Frontal cortex (tissue), 4 donors: ENCODE data around the gene HS3ST5. TPM values are rescaled to one million over a fixed set of nuclear protein-coding genes. Genes with fewer than 3 reads are reported as not detected.
A peak's percentile ranks its signal among the peaks of the same experiment; 100 is the strongest.

Experiments used
- DNase-seq, 2 donors: peaks; one replicate each; pipeline ENCODE4 v3.0.0; 2012; ENCODE audit warnings: low spot score in 2 of 2
- FAIRE-seq: peaks from 2 replicates; lab custom pipeline; 2012; peaks lifted over from hg19 to GRCh38; lab: Jason Lieb, UNC
- total RNA-seq: library from RNA; depleted of rRNA; stranded (reverse); fragments of >200 nt; gene quantifications from one replicate; pipeline ENCODE4 v1.2.3, GENCODE V29; 2014
- donor health status: control.
- donor health status: control.
- donor health status: control.

HS3ST5 gene
- total RNA-seq, 1 donor from 2014 or later, result 13.9 TPM

DNA sequence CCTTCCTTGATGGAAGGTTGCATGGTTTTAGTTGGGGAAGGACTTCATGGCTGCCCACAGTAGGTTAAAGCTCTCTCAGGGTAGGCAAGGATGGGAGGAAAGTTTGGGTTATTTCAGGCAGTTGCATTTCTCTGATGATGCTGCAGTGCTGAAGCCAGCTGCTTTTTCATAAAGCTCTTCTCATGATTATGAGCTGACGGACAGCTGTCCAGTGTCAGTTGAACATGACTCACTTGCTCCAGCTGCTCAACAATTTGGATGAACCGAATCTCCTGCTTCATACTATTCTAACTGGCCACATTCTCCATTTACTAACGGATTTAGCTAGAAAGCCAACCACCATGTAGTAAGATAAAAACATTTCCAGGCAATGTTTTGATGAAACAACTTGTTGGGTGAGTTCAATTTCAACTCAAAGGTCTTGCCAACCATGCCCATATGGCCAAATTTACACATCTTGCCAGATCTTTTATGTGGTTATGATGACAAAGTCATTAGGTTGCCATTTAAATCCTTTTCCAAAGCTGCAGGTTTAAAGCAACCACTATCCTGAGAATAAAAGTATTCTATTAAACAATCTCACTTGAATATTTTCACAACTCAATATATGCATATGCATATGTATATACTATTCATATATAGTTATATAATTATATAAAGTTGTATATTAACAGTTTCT, 125.9 kb downstream of the HS3ST5 start:
- DNase-seq, result no peak
- FAIRE-seq, result peak; percentile 19

DNA sequence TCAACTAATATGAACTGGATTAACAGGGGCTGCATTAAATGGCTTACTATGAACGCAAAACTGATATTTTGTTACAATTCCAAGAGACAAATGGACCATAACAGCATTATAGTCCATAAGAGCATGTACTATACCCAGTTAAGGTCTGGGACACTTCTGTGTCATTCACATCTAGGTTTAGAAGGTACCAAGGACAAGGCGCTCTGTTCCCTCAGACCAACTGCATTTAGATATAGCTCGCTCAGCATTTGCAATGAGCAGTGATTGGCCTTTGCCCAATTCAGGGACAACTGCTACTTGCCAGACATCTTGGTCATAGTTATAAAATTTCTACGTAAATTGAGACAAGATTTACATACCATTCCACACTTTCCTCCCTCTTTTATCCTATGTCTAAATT, 132.4 kb downstream of the HS3ST5 start:
- FAIRE-seq (no peak), DNase-seq (no peak)

DNA sequence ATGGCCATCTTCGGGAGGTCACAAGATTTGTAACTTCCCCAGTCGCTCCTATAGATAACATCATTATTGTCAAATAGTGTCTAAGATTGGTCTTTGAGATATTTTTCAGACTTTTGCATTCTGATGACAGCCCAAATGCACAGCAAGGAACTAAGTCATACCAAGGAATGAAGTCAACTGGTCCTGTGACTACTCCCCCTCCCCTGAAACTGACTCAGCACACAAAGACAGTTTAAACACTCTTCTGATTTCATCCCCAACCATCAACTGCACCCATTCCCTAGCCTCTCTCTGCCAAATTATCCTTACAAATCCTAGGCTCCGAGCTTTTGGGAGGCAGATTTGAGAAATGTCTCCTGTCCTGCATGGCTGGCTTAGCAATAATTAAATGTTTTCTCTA, 139.4 kb downstream of the HS3ST5 start:
- FAIRE-seq (no peak), DNase-seq (no peak)

DNA sequence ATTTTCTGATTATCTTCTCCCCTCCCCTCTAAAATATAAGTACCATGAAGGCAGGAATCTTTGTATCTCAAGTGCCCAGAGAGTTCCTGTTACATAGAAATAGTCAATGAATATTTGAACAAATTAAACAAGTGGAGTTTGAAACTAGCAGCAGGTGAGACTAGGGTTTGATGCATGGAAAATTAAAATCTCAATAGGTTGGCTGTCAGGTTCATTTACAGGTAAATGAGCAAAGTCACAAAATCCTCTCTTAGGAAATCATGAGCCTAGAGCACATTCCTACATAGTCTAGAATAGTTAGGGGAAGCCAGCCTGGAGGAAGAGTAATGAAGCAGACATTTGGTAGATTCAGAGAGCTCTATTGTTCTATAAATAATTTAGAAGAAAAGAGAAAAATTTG, 140.4 kb downstream of the HS3ST5 start:
- DNase-seq (no peak), FAIRE-seq (no peak)

DNA sequence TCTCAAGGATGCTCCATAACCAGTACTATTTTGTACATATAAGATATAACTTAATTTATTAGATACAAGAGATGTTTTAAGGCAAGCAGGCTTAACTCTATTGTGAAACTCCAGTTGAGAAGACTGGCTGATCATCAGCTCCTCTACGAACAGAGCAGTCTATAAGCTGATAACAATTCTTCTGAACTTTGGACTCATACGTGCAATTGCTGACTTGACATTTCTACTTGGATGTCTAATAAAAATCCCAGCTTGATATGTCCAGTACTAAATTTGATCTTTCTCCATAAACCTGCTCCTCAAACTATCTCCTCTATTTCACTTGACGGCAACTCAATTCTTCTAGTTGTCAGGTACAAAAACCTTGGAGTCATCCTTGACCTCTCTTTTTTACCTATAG, 141.9 kb downstream of the HS3ST5 start:
- DNase-seq (no peak), FAIRE-seq (no peak)

DNA sequence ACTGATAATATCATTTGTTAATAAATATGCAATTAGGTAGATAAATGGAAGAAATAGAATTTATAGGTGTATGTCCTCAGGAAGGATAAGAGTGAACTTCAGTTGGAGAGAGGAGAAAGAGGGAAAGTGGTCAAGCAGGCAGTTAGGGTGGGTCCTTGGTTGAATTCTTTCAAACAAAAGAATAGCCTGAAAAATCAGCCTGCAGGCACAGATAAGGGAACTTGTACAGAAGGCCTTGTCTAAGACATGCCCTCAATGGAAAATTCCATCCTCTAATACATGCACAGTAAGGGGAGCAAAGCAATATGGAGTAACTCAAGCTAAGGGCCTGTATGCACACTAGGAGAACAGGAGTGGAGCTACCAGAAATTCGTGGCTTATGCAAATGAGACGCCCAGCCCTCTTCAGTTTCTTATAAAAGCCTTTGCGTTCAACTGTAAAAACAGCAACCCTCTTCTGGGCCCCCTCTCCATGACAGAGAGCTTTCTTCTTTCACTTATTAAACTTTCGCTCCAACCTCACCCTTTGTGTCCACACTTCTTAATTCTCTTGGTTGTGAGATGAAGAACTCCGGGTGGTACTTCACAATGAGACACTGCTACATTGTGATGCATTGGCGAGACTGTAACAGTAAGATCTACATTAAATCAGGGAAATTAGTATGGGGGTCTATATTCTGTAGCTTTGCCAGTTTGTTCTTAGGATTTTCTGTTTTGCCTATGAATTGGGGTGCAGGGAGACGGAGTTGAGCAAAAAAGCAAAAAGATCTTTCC, 147.0 kb downstream of the HS3ST5 start:
- DNase-seq (no peak), FAIRE-seq (no peak)

DNA sequence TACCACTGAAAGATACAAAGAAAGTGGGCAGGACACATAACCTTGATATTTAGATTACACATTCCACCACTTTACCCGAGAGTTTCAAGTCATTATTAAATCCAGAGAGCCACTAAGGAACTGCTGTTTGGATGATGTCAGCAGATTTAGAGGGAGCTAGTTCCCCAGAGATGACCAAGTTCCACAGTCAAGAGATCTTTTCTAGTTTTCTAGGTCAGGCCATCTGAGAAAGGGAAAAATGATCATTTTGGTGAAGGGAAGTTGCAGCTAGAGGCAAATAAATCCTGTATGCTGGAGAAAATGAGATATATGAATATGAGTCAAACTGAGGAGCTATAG, 147.8 kb downstream of the HS3ST5 start:
- DNase-seq (no peak), FAIRE-seq (no peak)

DNA sequence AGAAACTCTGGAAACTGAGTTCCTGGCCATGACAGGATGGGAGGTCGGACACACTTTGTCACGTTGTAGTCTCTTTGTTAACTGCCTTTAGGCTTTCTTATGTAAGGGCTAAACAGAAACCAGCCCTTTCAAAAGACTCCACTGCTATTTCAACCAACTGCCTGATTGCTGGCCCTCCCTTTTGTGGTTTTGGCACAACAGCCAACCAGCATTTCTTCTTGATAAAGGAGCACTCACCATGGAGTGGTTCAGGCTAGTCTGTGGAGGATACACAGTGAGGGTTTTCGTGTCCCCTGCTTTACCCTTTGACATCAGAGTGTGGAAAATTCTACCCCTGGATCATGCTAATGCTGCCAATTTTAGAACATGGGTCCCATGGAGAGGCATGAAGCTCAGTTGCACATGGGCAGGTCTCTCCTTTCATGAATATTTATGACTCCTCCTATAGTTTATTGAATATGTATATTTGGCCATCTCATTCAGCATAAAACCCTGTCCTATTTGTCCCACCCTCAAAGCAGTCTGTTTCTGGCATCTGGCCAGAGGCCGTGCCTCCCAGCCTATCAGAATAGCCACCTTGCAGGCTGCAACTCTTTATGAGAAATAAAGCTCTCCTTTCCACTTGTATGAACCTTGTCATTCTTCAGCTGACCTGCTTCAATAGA, 148.3 kb downstream of the HS3ST5 start:
- DNase-seq, result no peak
- no peak for FAIRE-seq

DNA sequence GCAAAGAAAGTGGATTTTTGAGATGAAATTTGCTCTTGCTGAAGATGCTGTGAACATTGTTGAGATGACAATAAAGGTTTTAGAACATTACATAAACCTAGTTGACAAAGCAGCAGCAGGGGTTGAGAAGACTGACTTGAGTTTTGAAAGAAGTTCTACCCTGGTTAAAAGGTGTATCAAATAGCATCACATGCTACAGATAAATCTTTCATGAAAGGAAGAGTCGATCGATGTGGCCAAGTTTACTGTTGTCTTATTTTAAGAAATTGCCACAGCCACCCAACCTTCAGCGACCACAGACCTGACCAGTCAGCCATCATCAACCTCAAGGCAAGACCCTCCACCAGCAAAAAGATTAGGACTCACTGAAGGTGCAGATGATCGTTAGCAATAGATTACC, 155.3 kb downstream of the HS3ST5 start:
- DNase-seq (no peak), FAIRE-seq (no peak)

DNA sequence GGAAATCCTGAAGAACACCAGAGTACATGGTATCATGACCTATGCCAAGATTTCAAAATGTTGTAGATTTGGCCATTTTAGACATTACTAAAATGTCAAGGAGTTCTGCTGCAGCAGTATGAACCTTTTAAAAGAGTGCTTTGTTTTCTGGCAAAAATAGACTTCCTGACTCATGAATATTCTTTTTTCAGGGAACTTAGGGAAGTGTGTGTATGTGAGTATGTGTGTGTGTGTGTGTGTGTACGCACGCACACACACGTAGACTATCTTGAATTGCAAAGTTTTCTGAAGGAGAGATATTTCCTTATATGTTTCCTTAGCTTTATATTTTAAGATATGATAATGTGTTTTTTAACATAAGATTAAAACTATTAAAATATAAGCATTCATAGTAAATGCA, 161.2 kb downstream of the HS3ST5 start:
- FAIRE-seq (no peak), DNase-seq (no peak)

DNA sequence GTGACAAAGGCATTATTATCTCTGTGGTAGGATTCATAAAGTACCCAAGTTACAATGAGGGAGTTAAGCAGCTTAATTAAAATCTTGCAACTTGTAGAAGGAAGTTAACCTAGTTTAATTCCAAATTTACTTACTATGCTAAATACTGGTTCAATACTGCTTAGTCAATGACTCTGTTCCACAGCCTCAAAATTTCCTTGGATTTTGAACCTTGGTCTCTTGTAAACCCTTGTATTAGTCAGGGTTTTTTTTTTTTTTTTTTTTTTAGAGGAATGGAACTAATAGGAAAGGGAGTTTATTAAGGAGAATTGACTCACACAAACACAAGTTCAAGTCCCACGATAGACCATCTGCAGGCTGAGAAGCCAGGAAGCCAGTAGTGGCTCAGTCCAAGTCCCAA, 163.4 kb downstream of the HS3ST5 start:
- DNase-seq, result no peak
- FAIRE-seq, result no peak

DNA sequence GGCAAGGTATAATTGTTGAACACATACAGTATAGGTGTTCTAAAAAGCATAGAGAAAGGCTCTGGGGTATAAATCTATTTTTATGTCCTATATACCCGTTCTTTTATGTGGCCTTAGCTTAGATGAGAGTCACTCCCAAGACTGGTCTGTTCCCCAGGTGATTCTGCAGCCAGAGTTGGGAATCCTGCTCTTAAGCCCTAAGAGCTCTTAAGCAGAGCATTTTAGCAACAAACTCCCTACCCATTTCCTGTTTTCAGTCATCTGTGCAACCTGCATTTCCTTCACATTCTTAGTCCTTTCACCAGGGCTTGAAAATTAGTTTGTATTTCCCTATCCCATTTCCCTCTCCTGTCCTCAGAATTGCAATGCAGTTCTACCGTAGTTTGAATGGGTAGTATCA, 166.1 kb downstream of the HS3ST5 start:
- FAIRE-seq (no peak), DNase-seq (no peak)

DNA sequence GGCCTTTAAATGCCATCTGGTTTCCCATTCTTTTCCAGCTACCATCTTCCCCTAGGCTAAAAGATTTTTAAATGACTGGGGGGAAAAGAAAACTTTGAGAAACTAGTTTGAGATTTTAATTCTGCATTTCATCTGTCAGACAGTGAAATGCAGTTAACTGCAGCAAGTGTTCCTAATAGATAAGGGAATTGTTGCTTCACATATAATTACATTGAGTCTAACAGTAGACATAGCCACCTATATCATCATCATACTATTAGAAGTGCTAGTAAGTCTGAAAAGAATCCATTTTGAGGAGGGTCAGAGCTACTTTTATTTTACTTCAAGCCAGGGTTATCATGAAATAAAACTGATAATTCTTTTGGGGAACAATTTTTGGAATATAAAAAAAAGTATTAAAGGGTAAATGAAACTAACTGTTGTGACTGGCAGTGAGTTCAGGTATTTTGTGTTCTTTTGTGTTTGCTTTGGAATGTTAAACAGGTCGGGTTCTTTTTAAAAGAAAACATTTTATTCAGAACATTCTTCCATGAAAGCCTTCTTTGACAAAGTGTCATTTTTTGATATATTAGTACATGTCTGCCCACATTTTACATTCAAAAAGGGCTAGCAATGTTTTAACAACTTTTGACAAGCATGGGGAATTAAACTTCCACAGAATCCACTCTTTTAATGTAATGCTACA, 170.1 kb downstream of the HS3ST5 start:
- FAIRE-seq, result no peak
- no peak for DNase-seq

DNA sequence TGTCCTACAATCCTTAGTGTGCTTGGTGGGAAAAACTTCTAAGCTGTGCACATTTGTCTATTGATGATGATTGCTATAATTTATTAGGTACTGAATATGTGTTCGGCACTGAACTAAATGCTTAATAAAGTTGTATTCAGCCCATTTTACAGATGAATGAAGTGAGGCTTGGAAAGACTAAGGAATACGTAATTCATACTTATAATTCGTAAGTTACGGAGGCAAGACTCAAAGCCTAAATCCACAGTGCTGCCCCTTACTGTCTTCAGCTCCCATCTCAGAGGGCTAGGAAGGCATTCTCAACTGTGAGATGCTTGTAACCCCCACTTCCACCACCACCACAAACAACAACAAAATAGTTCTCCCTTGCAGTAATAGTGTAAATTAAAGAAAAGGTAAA, 171.3 kb downstream of the HS3ST5 start:
- FAIRE-seq (no peak), DNase-seq (no peak)

DNA sequence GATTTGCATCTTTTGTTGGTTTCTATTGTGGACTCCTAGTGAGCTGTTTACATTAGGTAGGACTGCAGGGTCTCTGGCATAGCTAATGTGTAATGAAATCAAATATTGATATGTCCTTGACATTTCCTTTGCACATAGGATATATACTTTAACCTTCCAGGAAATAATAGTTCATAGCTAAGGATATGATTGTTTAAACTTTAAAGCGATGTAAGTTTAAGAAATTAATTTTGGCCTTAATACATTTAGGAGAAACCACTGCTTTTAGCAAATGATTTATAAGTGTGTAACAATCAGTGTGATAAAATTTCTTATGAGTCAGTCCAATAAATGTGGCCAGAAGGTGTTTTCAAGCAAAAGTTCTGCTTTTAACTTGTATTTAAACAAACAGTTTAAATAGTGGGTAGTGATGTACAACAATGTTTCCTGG, 171.8 kb downstream of the HS3ST5 start:
- FAIRE-seq, result no peak
- DNase-seq, result no peak

DNA sequence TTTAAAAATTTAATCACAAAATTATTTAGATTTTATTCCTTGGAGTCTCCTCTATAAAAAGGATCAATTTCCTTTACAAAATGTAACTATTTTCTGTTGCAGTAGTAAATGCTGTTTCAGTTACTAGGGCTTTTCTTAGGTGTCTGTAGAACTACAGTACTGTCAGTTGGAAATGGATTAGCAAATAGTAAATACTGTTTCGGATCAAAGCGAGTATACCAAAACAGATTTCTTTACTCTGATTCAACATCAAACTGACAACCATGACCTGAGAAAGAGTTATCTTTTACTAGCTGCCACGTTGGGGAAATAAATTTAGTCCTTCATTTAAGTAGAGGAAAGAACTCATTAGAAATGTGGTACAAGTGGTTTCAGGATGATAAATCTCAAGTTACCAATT, 172.5 kb downstream of the HS3ST5 start:
- DNase-seq, result no peak

DNA sequence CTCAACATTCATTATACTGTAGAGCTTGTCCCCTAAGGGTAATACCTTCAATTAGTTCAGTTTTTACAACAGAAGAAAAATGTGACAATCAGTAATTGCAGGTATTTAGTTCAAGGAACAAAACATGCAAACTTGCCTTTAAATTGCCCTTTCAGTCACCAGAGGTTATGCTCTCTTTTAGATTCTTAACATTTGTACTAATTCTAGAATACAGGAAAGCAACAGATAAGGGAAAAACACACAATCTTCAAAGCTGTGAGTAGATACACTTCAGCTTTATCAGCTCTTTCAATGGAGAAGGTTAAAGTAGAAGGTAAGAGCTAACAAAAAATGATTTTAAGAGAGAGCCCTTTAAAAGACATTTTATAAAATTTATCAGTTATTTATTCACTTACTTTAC, 173.1 kb downstream of the HS3ST5 start:
- DNase-seq (no peak), FAIRE-seq (no peak)

More for the DNA sequence above, 172.5 kb downstream of the HS3ST5 start:
- FAIRE-seq, result no peak

DNA sequence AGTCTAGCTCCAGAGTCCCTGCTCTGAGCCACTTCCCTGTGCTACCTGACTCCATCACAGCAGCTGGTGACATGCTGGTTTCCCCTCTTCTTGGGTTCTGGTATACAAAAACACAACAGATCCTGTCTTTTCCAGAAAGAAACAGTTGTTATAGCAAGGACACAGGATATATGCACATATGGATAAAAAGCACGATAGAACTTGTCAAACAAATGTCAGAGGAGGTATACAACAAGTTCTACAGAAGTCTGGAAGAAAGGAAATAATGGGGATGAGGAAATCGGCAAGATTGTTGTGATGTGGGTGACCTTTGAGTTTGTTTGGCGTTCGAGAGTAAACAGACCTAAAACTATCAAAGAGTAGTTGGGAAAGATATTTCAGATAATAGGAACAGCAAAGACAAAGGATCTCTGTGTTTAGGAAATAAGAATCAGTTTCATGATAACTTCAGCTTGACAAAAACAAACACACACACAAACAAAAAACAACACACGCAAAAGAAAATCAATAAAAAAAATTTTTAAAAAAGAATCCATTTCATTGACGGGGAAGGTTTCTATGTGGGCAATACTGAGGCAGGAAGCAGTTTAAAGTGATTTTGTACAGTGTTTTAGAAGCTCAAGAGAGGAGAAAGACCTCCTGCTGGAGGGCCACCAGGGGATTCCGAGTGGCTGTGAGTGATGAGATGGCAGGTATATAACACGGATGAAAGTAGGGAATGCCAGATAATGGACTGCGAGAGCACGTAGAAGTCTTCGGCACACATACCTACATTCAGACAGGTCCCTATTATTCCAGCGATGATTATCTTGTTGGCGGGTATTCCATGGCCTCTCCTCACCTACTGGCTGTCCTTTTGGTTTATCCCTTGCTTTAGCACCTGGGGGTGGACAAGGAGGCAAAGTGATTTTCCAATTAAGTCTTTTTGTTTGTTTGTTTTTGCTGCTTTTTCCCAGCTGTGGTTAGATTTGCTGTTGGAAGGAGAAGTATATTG, 174.9 kb downstream of the HS3ST5 start:
- FAIRE-seq (no peak), DNase-seq (no peak)

DNA sequence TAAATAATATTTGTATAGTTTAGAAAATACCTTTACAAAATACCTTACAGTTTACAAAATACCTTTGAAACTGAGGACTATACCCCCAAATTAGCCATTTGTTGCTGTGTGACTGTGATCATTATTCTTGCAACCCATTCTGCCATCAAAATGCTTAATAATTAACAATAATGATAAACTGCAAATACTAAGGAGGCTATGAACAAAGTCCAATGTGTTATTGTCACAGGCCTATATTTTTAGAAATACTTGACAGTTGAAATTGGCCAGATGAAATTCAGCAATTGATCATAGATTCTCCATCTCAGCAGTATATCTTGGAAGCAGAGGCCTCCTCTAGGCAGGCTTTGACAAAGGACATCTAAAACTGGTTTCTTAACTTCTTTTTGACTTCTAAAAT, 178.6 kb downstream of the HS3ST5 start:
- no peak for DNase-seq
- FAIRE-seq, result no peak
